Calu3 (cell line): ENCODE results near the gene NEXN. TPM values are rescaled to one million over a fixed set of nuclear protein-coding genes. Genes with fewer than 3 reads are reported as not detected.

Experiments used
- Bru-seq: library from RNA; stranded (reverse); fragments of 400-500 nt; gene quantifications from one replicate; lab custom pipeline; 2021; lab: Mats Ljungman, UMichigan
- BruChase-seq, 2 experiments: library from RNA; stranded (reverse); fragments of 400-500 nt; gene quantifications; one replicate each; lab custom pipeline; 2021; lab: Mats Ljungman, UMichigan
- BruUV-seq: library from RNA; stranded (reverse); fragments of 400-500 nt; replicated peaks from 2 replicates; lab custom pipeline; 2021; lab: Mats Ljungman, UMichigan
- CTCF ChIA-PET: fragments of 300-600 bp; sonication (Branson Sonifier 250); formaldehyde crosslinking; loops from one replicate; lab custom pipeline; 2022; ENCODE audit warnings: antibody characterized with exemption; lab: Charles Lee
- DNase-seq: peaks from one replicate; pipeline ENCODE4 v3.0.0; 2022
- H3K27ac Mint-ChIP-seq: one replicate; pipeline ENCODE4 v1.8.0; 2022; ENCODE audit warnings: mixed read lengths; ENCODE audit not compliant: unreplicated experiment
- H3K27me3 Mint-ChIP-seq: one replicate; pipeline ENCODE4 v1.8.0; 2022; ENCODE audit warnings: mixed read lengths; ENCODE audit not compliant: unreplicated experiment
- H3K36me3 Mint-ChIP-seq: one replicate; pipeline ENCODE4 v1.8.0; 2022; ENCODE audit warnings: mild to moderate bottlenecking, moderate library complexity, mixed read lengths; ENCODE audit not compliant: insufficient read depth, unreplicated experiment
- H3K4me1 Mint-ChIP-seq: one replicate; pipeline ENCODE4 v1.8.0; 2022; ENCODE audit warnings: mild to moderate bottlenecking, low read depth, mixed read lengths; ENCODE audit not compliant: unreplicated experiment
- H3K4me3 Mint-ChIP-seq: one replicate; pipeline ENCODE4 v1.8.0; 2022; ENCODE audit warnings: mild to moderate bottlenecking, low read depth, moderate library complexity, mixed read lengths; ENCODE audit not compliant: unreplicated experiment
- H3K9me3 Mint-ChIP-seq: one replicate; pipeline ENCODE4 v1.8.0; 2022; ENCODE audit warnings: low read depth, mixed read lengths; ENCODE audit not compliant: unreplicated experiment
- intact Hi-C: fragments of 100-400 bp; cut with micrococcal nuclease; formaldehyde crosslinking; loops from one replicate; pipeline ENCODE4 v1.10.0; 2022; ENCODE audit not compliant: unreplicated experiment
- long read RNA-seq: library from polyadenylated mRNA; stranded (forward); transcript quantifications from one replicate; pipeline ENCODE4 v2.0.0, GENCODE V29; 2022
- total RNA-seq: library from RNA; stranded (reverse); gene quantifications from 2 replicates; pipeline ENCODE4 v1.2.3, GENCODE V29; 2022
- TF ChIP-seq, protein P1 (sequence below): fragments of 200-600 bp; IDR thresholded peaks from one replicate; pipeline ENCODE4 v1.8.0; 2022; ENCODE audit warnings: antibody characterized with exemption; ENCODE audit not compliant: unreplicated experiment

NEXN gene
- 1.9 and 2.0 TPM in 2 replicates for total RNA-seq
- percentile 50 among the genes with signal in this experiment for Bru-seq, nascent RNA
- percentile 62 among the genes with signal in this experiment for BruChase-seq, experiment 1, labeled RNA remaining after a 6-hour chase
- BruChase-seq, experiment 2, labeled RNA remaining after a 2-hour chase = percentile 57 among the genes with signal in this experiment
- long read RNA-seq, partial matches to known transcripts = 0 of 2 reads
- long read RNA-seq, other reads (novel, unspliced or antisense) = 2 of 2 reads

DNA sequence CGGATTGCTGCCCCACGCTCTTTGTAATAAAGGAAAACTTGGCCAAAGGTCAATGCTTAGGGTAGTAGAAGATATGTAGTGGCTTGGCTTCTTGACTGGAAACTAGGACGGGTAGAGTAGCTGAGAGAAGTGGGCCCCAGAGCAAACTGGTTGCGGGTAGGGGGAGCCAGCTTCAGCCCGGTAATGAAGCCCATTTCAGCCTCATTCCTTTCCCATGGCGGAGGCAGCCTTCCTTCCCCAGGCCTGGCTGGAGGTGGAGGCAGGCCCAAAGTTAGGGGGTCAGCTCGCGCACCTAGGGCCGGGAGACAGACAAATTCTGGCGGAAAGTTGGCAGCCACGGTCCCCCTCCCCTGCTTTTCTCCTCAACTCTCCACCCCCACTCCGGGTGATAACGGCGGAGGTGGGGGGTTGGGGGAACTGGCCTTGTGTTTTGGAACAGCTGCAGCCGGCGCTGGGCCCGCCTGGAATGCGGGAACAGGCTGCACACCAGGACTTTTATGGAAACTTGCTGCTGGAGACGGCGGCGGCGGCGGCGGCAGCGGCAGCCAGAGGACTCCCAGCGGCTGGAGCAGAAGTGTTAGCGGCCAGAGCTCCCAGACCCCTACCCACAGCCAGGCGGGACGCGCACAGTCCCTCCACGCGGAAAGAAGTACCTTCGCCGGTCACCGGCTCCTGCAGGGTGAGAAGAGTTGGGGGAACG is at the start of gene NEXN:
Gene NEXN (plus strand): TSS at position 544 of the 700 bp plus-strand sequence. CDS start 27,483 bp downstream, outside the sequence.
- intact Hi-C loops = no loop called here
- peaks cover 33% of the 10 kb centered on the region for H3K4me1 Mint-ChIP-seq
- no TSS peak for BruUV-seq
- peaks cover 20% of the 10 kb centered on the region for H3K36me3 Mint-ChIP-seq
- peak; percentile 44 for DNase-seq
- TF ChIP-seq, protein P1, sequence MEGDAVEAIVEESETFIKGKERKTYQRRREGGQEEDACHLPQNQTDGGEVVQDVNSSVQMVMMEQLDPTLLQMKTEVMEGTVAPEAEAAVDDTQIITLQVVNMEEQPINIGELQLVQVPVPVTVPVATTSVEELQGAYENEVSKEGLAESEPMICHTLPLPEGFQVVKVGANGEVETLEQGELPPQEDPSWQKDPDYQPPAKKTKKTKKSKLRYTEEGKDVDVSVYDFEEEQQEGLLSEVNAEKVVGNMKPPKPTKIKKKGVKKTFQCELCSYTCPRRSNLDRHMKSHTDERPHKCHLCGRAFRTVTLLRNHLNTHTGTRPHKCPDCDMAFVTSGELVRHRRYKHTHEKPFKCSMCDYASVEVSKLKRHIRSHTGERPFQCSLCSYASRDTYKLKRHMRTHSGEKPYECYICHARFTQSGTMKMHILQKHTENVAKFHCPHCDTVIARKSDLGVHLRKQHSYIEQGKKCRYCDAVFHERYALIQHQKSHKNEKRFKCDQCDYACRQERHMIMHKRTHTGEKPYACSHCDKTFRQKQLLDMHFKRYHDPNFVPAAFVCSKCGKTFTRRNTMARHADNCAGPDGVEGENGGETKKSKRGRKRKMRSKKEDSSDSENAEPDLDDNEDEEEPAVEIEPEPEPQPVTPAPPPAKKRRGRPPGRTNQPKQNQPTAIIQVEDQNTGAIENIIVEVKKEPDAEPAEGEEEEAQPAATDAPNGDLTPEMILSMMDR = no peak
- peak within 1 kb of the TSS; percentile 66 for H3K27ac Mint-ChIP-seq
- H3K4me3 Mint-ChIP-seq = peak within 1 kb of the TSS; percentile 85
- no peaks in the 10 kb centered on the region for H3K9me3 Mint-ChIP-seq
- H3K27me3 Mint-ChIP-seq = no peaks in the 10 kb centered on the region
- CTCF ChIA-PET = interaction anchor here (0.7 to 1.1 kb wide), 3 partner anchors 12 to 1979 kb away, joined by 3 to 9 read pairs (median 8); no protein-coding TSS in a partner anchor

DNA sequence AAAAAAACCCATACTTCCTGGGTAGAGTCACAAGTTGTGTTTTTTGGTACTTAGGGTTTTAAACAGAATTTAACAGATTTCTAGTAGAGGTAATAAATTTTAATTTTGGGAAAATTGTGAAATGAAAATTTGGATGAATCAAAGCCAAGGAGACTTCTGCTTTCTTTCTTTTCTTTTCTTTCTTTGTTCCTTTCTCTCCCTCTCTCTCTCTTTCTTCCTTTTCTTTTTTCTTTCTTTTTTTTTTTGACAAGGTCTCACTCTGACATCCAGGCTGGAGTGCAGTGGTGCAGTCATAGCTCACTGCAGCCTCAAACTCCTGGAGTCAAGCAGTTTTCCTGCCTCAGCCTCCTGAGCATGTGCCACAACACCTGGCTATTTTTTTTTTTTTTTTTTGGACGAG is 46.9 kb upstream of the NEXN start:
- Mint-ChIP-seq H3K27me3 (no peaks in the 10 kb centered on the region), H3K9me3 (no peaks in the 10 kb centered on the region), H3K36me3 (no peaks in the 10 kb centered on the region), H3K27ac (no peak overlapping the region), H3K4me3 (no peak overlapping the region), H3K4me1 (no peaks in the 10 kb centered on the region)
- CTCF ChIA-PET = interaction anchor here (0.7 kb wide), 1 partner anchor 1175 kb away, joined by 4 read pairs; no protein-coding TSS in a partner anchor
- intact Hi-C loops = no loop called here
- BruUV-seq = no TSS peak
- no peak for DNase-seq
- TF ChIP-seq, protein P1 = no peak

GRCh38 chr1:77845951-77846350 is 42.5 kb upstream of the NEXN start:
- intact Hi-C loops = no loop called here
- Mint-ChIP-seq H3K4me1 (no peaks in the 10 kb centered on the region), H3K4me3 (no peak overlapping the region), H3K27ac (no peak overlapping the region), H3K36me3 (no peaks in the 10 kb centered on the region), H3K9me3 (no peaks in the 10 kb centered on the region), H3K27me3 (no peaks in the 10 kb centered on the region)
- BruUV-seq = no TSS peak
- CTCF ChIA-PET = interaction anchor here (0.6 kb wide), 2 partner anchors 185 to 225 kb away, joined by 3 read pairs; no protein-coding TSS in a partner anchor
- TF ChIP-seq, protein P1 = no peak
- no peak for DNase-seq

GRCh38 chr1:77846966-77847365 is 41.5 kb upstream of the NEXN start:
- no peaks in the 10 kb centered on the region for H3K27me3 Mint-ChIP-seq
- CTCF ChIA-PET = interaction anchor here (0.7 kb wide), 1 partner anchor 508 kb away, joined by 3 read pairs; no protein-coding TSS in a partner anchor

More at GRCh38 chr1:77846966-77847365, 41.5 kb upstream of the NEXN start:
- H3K36me3 Mint-ChIP-seq = no peaks in the 10 kb centered on the region
- no peaks in the 10 kb centered on the region for H3K4me1 Mint-ChIP-seq
- TF ChIP-seq, protein P1 = no peak
- no TSS peak for BruUV-seq
- intact Hi-C loops = no loop called here
- no peak for DNase-seq
- no peak overlapping the region for H3K27ac Mint-ChIP-seq
- no peaks in the 10 kb centered on the region for H3K9me3 Mint-ChIP-seq
- H3K4me3 Mint-ChIP-seq = no peak overlapping the region
